BE2C (cell line): Measurements from ENCODE around the gene SEMA4B.

Experiments
- DNase-seq: peaks from one replicate; pipeline ENCODE4 v3.0.0-alpha.2; 2020
- H3K27me3 ChIP-seq: fragments of 250-450 bp; sonication (Bioruptor Pico); 2 replicates; pipeline ENCODE4 v1.5.1; 2020; ENCODE audit warnings: mild to moderate bottlenecking
- H3K36me3 ChIP-seq: fragments of 250-450 bp; sonication (Bioruptor Pico); 2 replicates; pipeline ENCODE4 v1.5.1; 2020; ENCODE audit warnings: mild to moderate bottlenecking
- H3K4me1 ChIP-seq: fragments of 250-450 bp; sonication (Bioruptor Pico); 2 replicates; pipeline ENCODE4 v1.5.1; 2020
- H3K4me3 ChIP-seq: 2 replicates; pipeline ENCODE4 v1.5.1; 2011; ENCODE audit warnings: low read depth, low read length
- H3K9me3 ChIP-seq: fragments of 250-450 bp; sonication (Bioruptor Pico); 2 replicates; pipeline ENCODE4 v1.5.1; 2020
- CTCF ChIP-seq: IDR thresholded peaks from 2 replicates; pipeline ENCODE4 v1.5.1; 2012; ENCODE audit warnings: mild to moderate bottlenecking, low read depth, low read length

The SEMA4B gene

DNA sequence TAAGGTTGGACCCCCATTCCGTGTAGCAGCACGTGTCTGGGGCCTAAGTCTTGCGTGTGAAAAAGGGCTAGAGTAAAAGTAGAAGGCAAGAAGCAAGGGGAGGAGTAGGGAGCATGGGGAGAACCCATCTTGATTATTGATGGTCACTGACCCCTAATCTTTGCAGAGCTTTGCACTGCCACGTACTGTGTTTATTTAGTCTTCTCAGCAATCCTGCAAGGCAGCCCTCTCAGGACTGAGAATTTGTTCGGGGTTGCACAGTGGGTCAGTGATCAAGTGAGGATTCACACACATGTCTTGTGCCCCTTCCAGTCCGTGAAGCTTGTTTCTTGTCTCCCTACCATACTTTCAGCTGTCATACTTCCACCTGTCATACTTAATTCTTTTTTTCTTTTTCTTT is 7.2 kb downstream of the SEMA4B start:
- Histone ChIP-seq H3K4me1 (peaks cover 41% of the 10 kb centered on the region), H3K9me3 (no peaks in the 10 kb centered on the region)

DNA sequence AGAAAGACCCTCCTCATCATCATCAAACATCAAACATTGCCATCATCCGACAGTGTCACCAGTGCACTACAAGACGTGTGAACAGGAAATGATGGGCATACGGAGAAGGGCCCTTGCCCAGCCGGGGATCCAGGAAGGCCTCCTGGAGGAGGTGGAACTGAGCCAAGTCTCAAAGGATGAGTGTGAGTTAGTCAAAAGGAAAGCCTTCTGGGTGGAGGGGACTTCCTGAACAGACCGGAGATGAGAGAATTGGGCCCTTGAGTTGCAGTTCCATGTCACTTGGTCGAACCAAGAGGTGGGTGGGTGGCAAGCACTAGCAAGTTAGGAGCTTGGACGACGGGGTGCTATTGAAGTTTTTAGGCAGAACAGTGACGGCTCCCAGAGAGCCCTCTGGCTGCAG is 8.5 kb downstream of the SEMA4B start:
- H3K4me3 ChIP-seq: no peak overlapping the region
- H3K36me3 ChIP-seq: no peaks in the 10 kb centered on the region; the same call in 1 of the 2 replicates

More for the DNA sequence above, 7.2 kb downstream of the SEMA4B start:
- Histone ChIP-seq H3K27me3 (no peaks in the 10 kb centered on the region), H3K36me3 (no peaks in the 10 kb centered on the region; the same call in 1 of the 2 replicates), H3K4me3 (no peak overlapping the region)
- DNase-seq: no peak
- no peak for TF ChIP-seq CTCF

DNA sequence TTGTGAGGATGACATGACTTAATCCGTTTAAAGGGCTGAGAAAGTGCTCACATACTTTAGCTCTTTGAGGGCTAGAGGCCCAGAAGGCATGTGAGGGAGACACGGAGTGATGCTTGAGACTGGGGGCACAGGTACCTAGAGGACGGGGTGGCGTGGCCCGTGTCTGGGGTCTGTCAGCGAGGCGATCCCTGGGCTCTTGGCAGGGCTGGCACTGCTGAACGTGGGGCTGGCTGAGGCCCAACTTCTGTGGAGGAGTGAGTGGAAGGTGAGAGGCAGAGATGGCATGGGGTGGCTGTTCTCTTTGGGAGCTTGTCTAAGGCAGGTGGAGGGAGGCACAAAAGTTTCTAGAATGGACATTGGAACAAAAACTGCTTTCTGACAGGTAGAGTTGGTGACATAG is 9.5 kb downstream of the SEMA4B start:
- H3K4me1 ChIP-seq: peaks cover 34% of the 10 kb centered on the region
- DNase-seq: no peak
- no peak overlapping the region for H3K4me3 ChIP-seq
- no peaks in the 10 kb centered on the region for H3K36me3 ChIP-seq
- H3K9me3 ChIP-seq: no peaks in the 10 kb centered on the region
- no peaks in the 10 kb centered on the region for H3K27me3 ChIP-seq
- no peak for TF ChIP-seq CTCF

More for the DNA sequence above, 8.5 kb downstream of the SEMA4B start:
- Histone ChIP-seq H3K27me3 (no peaks in the 10 kb centered on the region), H3K9me3 (no peaks in the 10 kb centered on the region), H3K4me1 (peaks cover 37% of the 10 kb centered on the region)
- no peak for TF ChIP-seq CTCF
- DNase-seq: no peak

GRCh38 chr15:90211009-90211408 is 9.9 kb downstream of the SEMA4B start:
- H3K9me3 ChIP-seq: no peaks in the 10 kb centered on the region
- H3K36me3 ChIP-seq: no peaks in the 10 kb centered on the region
- H3K27me3 ChIP-seq: no peaks in the 10 kb centered on the region
- peaks cover 30% of the 10 kb centered on the region for H3K4me1 ChIP-seq
- no peak for TF ChIP-seq CTCF
- no peak for DNase-seq
- H3K4me3 ChIP-seq: no peak overlapping the region

- no peak for TF ChIP-seq CTCF
- H3K4me3 ChIP-seq: no peak overlapping the region
- peaks cover 24% of the 10 kb centered on the region for H3K4me1 ChIP-seq
- no peak for DNase-seq
- no peaks in the 10 kb centered on the region for H3K27me3 ChIP-seq
- no peaks in the 10 kb centered on the region for H3K36me3 ChIP-seq
- H3K9me3 ChIP-seq: no peaks in the 10 kb centered on the region
Measured at GRCh38 chr15:90211440-90212143, 10.5 kb downstream of the SEMA4B start.
